H1 (cell line): ENCODE measurements around the gene PBX1. TPM values are rescaled to one million over a fixed set of nuclear protein-coding genes. Genes with fewer than 3 reads are reported as not detected.

ENCODE experiments used
- CTCF ChIA-PET: fragments of 300-600 bp; sonication (Branson Sonifier 250); formaldehyde crosslinking; loops from one replicate; lab custom pipeline; 2021; ENCODE audit not compliant: partially characterized antibody; lab: Charles Lee
- POLR2A ChIA-PET: fragments of 300-600 bp; sonication (Branson Sonifier 250); formaldehyde crosslinking; loops from one replicate; lab custom pipeline; 2021; ENCODE audit warnings: inconsistent platforms; ENCODE audit not compliant: partially characterized antibody; lab: Charles Lee
- DNase-seq, 2 experiments: peaks; one replicate each; pipeline versions ENCODE4 v3.0.0 to v3.0.0-alpha.2; 2010 to 2022; ENCODE audit warnings: low spot score in 2 of 2, low read depth in 1 of 2, mixed read lengths in 1 of 2
- FAIRE-seq: peaks from 2 replicates; lab custom pipeline; 2011; peaks lifted over from hg19 to GRCh38; lab: Jason Lieb, UNC
- H2AFZ ChIP-seq: 2 replicates; pipeline ENCODE4 v1.8.1; 2012; ENCODE audit warnings: low read length, inconsistent platforms
- H2AK5ac ChIP-seq: 2 replicates; pipeline ENCODE4 v1.6.1; 2013; ENCODE audit warnings: low read depth, low read length
- H2BK120ac ChIP-seq: replicated peaks from 2 replicates; pipeline ENCODE3; 2013; ENCODE audit warnings: low read depth, low read length, inconsistent platforms
- H2BK12ac ChIP-seq: 2 replicates; pipeline ENCODE4 v1.6.1; 2013; ENCODE audit warnings: low read depth, low read length
- H2BK15ac ChIP-seq: 2 replicates; pipeline ENCODE4 v1.6.1; 2013; ENCODE audit warnings: low read length
- H2BK20ac ChIP-seq: 2 replicates; pipeline ENCODE4 v1.6.1; 2013; ENCODE audit warnings: low read length
- H2BK5ac ChIP-seq: 2 replicates; pipeline ENCODE4 v1.6.1; 2013; ENCODE audit warnings: low read depth, low read length
- H3K14ac ChIP-seq: 2 replicates; pipeline ENCODE4 v1.6.1; 2013; ENCODE audit warnings: inconsistent platforms; ENCODE audit not compliant: insufficient read length
- H3K18ac ChIP-seq: 2 replicates; pipeline ENCODE4 v1.6.1; 2013; ENCODE audit warnings: low read length; ENCODE audit errors: extremely low read depth
- H3K23ac ChIP-seq: 2 replicates; pipeline ENCODE4 v1.6.1; 2013; ENCODE audit warnings: inconsistent platforms; ENCODE audit not compliant: insufficient read length
- H3K23me2 ChIP-seq: 2 replicates; pipeline ENCODE4 v1.6.1; 2013; ENCODE audit warnings: low read depth, low read length
- H3K27ac ChIP-seq: 2 replicates; pipeline ENCODE4 v1.6.1; 2011; ENCODE audit warnings: low read depth, low read length, inconsistent platforms
- H3K27me3 ChIP-seq, 4 experiments: replicated peaks in 1 of 4; 1 replicate in 1 of 4; 2 replicates in 3 of 4; pipeline versions ENCODE4 v1.6.1 to v1.8.1; 2011 to 2013; ENCODE audit warnings: low read length in 3 of 4, mild to moderate bottlenecking in 3 of 4, inconsistent platforms in 2 of 4, mixed read lengths in 2 of 4, moderate library complexity in 1 of 4; ENCODE audit not compliant: control insufficient read depth in 3 of 4, insufficient read depth in 3 of 4; ENCODE audit errors: extremely low read depth in 1 of 4
- H3K36me3 ChIP-seq, 4 experiments: 2 replicates each; pipeline versions ENCODE4 v1.6.1 to v1.8.1; 2011 to 2013; ENCODE audit warnings: mild to moderate bottlenecking in 4 of 4, low read length in 3 of 4, moderate library complexity in 2 of 4, control low read depth in 1 of 4, inconsistent platforms in 1 of 4; ENCODE audit not compliant: insufficient read depth in 4 of 4, control insufficient read depth in 2 of 4
- H3K4ac ChIP-seq: replicated peaks from 2 replicates; pipeline ENCODE3; 2013; ENCODE audit warnings: low read length, low read depth, mixed read lengths, inconsistent platforms; ENCODE audit not compliant: insufficient read length
- H3K4me1 ChIP-seq, 4 experiments: replicated peaks in 1 of 4; 1 replicate in 1 of 4; 2 replicates in 3 of 4; pipeline versions ENCODE4 v1.6.1 to v1.8.1; 2011 to 2013; ENCODE audit warnings: low read length in 3 of 4, inconsistent platforms in 2 of 4, mixed read lengths in 1 of 4; ENCODE audit not compliant: insufficient read depth in 4 of 4, control insufficient read depth in 3 of 4
- H3K4me2 ChIP-seq, 2 experiments: 2 replicates each; pipeline versions ENCODE4 v1.6.1 to v1.8.1; 2011 to 2013; ENCODE audit warnings: low read depth in 2 of 2, low read length in 2 of 2, control low read depth in 1 of 2, inconsistent platforms in 1 of 2, mild to moderate bottlenecking in 1 of 2; ENCODE audit not compliant: insufficient read depth in 1 of 2
- H3K4me3 ChIP-seq, 4 experiments: fragments of 200-600, 300-600 bp in 1 of 4; sonication (generic), shearing (Covaris generic), sonication (Bioruptor Twin) in 1 of 4; 2 replicates each; pipeline versions ENCODE4 v1.5.1 to v1.8.1; 2011 to 2016; ENCODE audit warnings: low read length in 4 of 4, low read depth in 3 of 4, control low read depth in 2 of 4, inconsistent platforms in 2 of 4, mild to moderate bottlenecking in 2 of 4, mixed read lengths in 1 of 4, moderate library complexity in 1 of 4; ENCODE audit not compliant: insufficient read depth in 2 of 4; ENCODE audit errors: extremely low read depth in 1 of 4
- H3K56ac ChIP-seq: replicated peaks from 2 replicates; pipeline ENCODE3; 2013; ENCODE audit warnings: low read depth, mild to moderate bottlenecking, mixed read lengths, low read length, inconsistent platforms; ENCODE audit not compliant: insufficient read length
- H3K79me1 ChIP-seq: 2 replicates; pipeline ENCODE4 v1.6.1; 2013; ENCODE audit warnings: low read depth, low read length, control low read depth
- H3K79me2 ChIP-seq, 2 experiments: 2 replicates each; pipeline versions ENCODE4 v1.6.1 to v1.8.1; 2012 to 2013; ENCODE audit warnings: low read length in 2 of 2, mild to moderate bottlenecking in 2 of 2, inconsistent platforms in 1 of 2; ENCODE audit not compliant: insufficient read depth in 2 of 2, control insufficient read depth in 1 of 2
- H3K9ac ChIP-seq, 4 experiments: replicated peaks in 1 of 4; 1 replicate in 1 of 4; 2 replicates in 3 of 4; pipeline versions ENCODE4 v1.6.1 to v1.8.1; 2011 to 2013; ENCODE audit warnings: low read depth in 3 of 4, low read length in 3 of 4, control low read depth in 2 of 4, mild to moderate bottlenecking in 2 of 4, moderate library complexity in 2 of 4, inconsistent platforms in 1 of 4; ENCODE audit errors: extremely low read depth in 1 of 4
- H3K9me3 ChIP-seq, 2 experiments: 2 replicates each; pipeline versions ENCODE4 v1.6.1 to v1.8.1; 2012 to 2013; ENCODE audit warnings: mild to moderate bottlenecking in 2 of 2, moderate library complexity in 2 of 2, control low read depth in 1 of 2, inconsistent platforms in 1 of 2, low read depth in 1 of 2, low read length in 1 of 2, mixed read lengths in 1 of 2; ENCODE audit not compliant: insufficient read depth in 2 of 2
- H4K20me1 ChIP-seq, 2 experiments: replicated peaks in 1 of 2; 2 replicates each; pipeline versions ENCODE3 to v1.8.1; 2011 to 2013; ENCODE audit warnings: inconsistent platforms in 2 of 2, low read length in 2 of 2, mild to moderate bottlenecking in 1 of 2; ENCODE audit not compliant: insufficient read depth in 2 of 2, control insufficient read depth in 1 of 2
- H4K5ac ChIP-seq: 2 replicates; pipeline ENCODE4 v1.6.1; 2013; ENCODE audit warnings: low read length, low read depth, mixed read lengths, inconsistent platforms; ENCODE audit not compliant: insufficient read length
- H4K8ac ChIP-seq: 2 replicates; pipeline ENCODE4 v1.8.0; 2013; ENCODE audit warnings: mild to moderate bottlenecking, moderate library complexity, low read length, inconsistent platforms; ENCODE audit not compliant: insufficient read depth; ENCODE audit errors: extremely low read depth
- H4K91ac ChIP-seq: replicated peaks from 2 replicates; pipeline ENCODE3; 2013; ENCODE audit warnings: low read length, mixed read lengths, inconsistent platforms; ENCODE audit not compliant: insufficient read length
- SP1 ChIP-seq: IDR thresholded peaks from 2 replicates; pipeline ENCODE4 v1.6.1; 2011; ENCODE audit warnings: low read depth, low read length
- ZNF274 ChIP-seq: IDR thresholded peaks from 2 replicates; pipeline ENCODE4 v1.7.0; 2012; ENCODE audit warnings: low read length, borderline replicate concordance; ENCODE audit errors: extremely low read depth
- WGBS, 2 experiments: shearing (Covaris generic) in 1 of 2; methylation state at CpG; one replicate each; pipeline versions ENCODE4 v1.1.6 to v1.1.7; 2013 to 2015; ENCODE audit warnings: low lambda C conversion rate in 2 of 2, mixed read lengths in 2 of 2, inconsistent platforms in 1 of 2, low coverage in 1 of 2, missing lambda C conversion rate in 1 of 2; ENCODE audit not compliant: insufficient replicate concordance in 2 of 2, insufficient coverage in 1 of 2, insufficient read length in 1 of 2; ENCODE audit errors: extremely low coverage in 1 of 2, missing lambda C conversion rate in 1 of 2; 5-methylcytosine and 5-hydroxymethylcytosine counted together
- polyA plus RNA-seq, 7 experiments: library from polyadenylated mRNA; depleted of rRNA in 3 of 7; stranded (reverse) in 5 of 7; unstranded in 2 of 7; fragments of >200 nt in 5 of 7; fragments of 200-250 nt in 2 of 7; gene quantifications; 1 replicate in 5 of 7; 2 replicates in 1 of 7; 4 replicates in 1 of 7; pipeline versions ENCODE4 v1.2.1 to v1.2.3, GENCODE V29; 2011 to 2013; ENCODE audit warnings: missing spikeins in 2 of 7, mixed read lengths in 2 of 7
- total RNA-seq: library from RNA; stranded (reverse); fragmentation: NEBNext Ultra II Directional; extraction: Animal tissue kit (Norgen Biotek cat#: 25700); gene quantifications from 2 replicates; pipeline ENCODE4 v1.2.1, GENCODE V29; 2021

The PBX1 gene
- total and polyA plus RNA-seq, 2 of the 8 experiments (the other 6 are each of a cell fraction or from before 2014, with no cell fraction given) = 87.4 to 124 TPM

- Histone ChIP-seq H4K5ac (no peak overlapping the region), H3K14ac (no peak overlapping the region), H2BK5ac (no peak overlapping the region), H3K18ac (no peak overlapping the region), H2BK12ac (no peak overlapping the region; the same call in 1 of the 2 replicates), H3K27ac (no peak overlapping the region), H3K27me3 (no peaks in the 10 kb centered on the region), H3K9me3 (no peaks in the 10 kb centered on the region), H3K79me2 (no peaks in the 10 kb centered on the region), H3K4ac (no peak overlapping the region), H4K8ac (no peak overlapping the region), H3K23me2 (no peaks in the 10 kb centered on the region), H3K56ac (no peak overlapping the region), H2BK20ac (no peak overlapping the region), H4K20me1 (no peaks in the 10 kb centered on the region), H3K4me1 (no peaks in the 10 kb centered on the region), H3K79me1 (no peaks in the 10 kb centered on the region), H4K91ac (no peak overlapping the region), H3K4me3 (no peak overlapping the region), H3K9ac (no peak overlapping the region), H3K4me2 (no peak overlapping the region), H2BK15ac (no peak overlapping the region), H2AFZ (no peak overlapping the region), H3K36me3 (no peaks in the 10 kb centered on the region), H2AK5ac (no peak overlapping the region), H2BK120ac (no peak overlapping the region), H3K23ac (no peak overlapping the region)
- CTCF ChIA-PET = interaction anchor here (1.0 kb wide), 1 partner anchor 10 kb away, joined by 3 read pairs; no protein-coding TSS in a partner anchor
- TF ChIP-seq ZNF274 (no peak), SP1 (no peak)
- POLR2A ChIA-PET = no interaction called here
- WGBS, 2 experiments = 87% methylated on average over 4 of the region's 4 CpGs; no CpG with 5 or more reads in 1 of the 2 experiments
- no peak for FAIRE-seq
- no peak for DNase-seq
Measured at GRCh38 chr1:164868990-164869389, 310.0 kb downstream of the PBX1 start.
